WTC11 (cell line): ENCODE data around the gene LSM5.

Experiments used
- ELF4 ChIP-seq: sonication (generic); formaldehyde crosslinking; IDR thresholded peaks from 2 replicates; pipeline ENCODE4 v1.8.1; 2022; ENCODE audit warnings: low read depth, mild to moderate bottlenecking, moderate library complexity, missing genetic modification reagents
- ESRRA ChIP-seq: sonication (generic); formaldehyde crosslinking; IDR thresholded peaks from 2 replicates; pipeline ENCODE4 v1.8.1; 2022; ENCODE audit warnings: mild to moderate bottlenecking, missing genetic modification reagents, borderline replicate concordance
- KAT7 ChIP-seq: sonication (generic); formaldehyde crosslinking; IDR thresholded peaks from 2 replicates; pipeline ENCODE4 v1.8.1; 2023; ENCODE audit warnings: missing genetic modification reagents, mild to moderate bottlenecking, borderline replicate concordance
- MAX ChIP-seq: sonication (generic); formaldehyde crosslinking; IDR thresholded peaks from 2 replicates; pipeline ENCODE4 v1.8.0; 2022; ENCODE audit warnings: mild to moderate bottlenecking, missing genetic modification reagents
- NFYB ChIP-seq: sonication (generic); formaldehyde crosslinking; conservative IDR thresholded peaks from 2 replicates; pipeline ENCODE4 v1.8.0; 2022; ENCODE audit warnings: low read depth, missing genetic modification reagents
- NR2C2 ChIP-seq: sonication (generic); formaldehyde crosslinking; IDR thresholded peaks from 2 replicates; pipeline ENCODE4 v1.8.0; 2022; ENCODE audit warnings: mild to moderate bottlenecking, missing genetic modification reagents
- NR3C1 ChIP-seq: sonication (generic); formaldehyde crosslinking; conservative IDR thresholded peaks from 2 replicates; pipeline ENCODE4 v1.8.1; 2023; ENCODE audit warnings: low read depth, mild to moderate bottlenecking, missing genetic modification reagents
- ZNF425 ChIP-seq: fragments of 250-450 bp; sonication (Bioruptor Pico); conservative IDR thresholded peaks from 2 replicates; pipeline ENCODE4 v1.9.0; 2021; ENCODE audit warnings: mild to moderate bottlenecking
- TF ChIP-seq, protein P1 (sequence below): fragments of 200-600 bp; IDR thresholded peaks from 2 replicates; pipeline ENCODE4 v1.8.0; 2022; ENCODE audit warnings: antibody characterized with exemption

GRCh38 chr7:32489788-32490126, 423 bp downstream of the LSM5 start:
- TF ChIP-seq, protein P1, sequence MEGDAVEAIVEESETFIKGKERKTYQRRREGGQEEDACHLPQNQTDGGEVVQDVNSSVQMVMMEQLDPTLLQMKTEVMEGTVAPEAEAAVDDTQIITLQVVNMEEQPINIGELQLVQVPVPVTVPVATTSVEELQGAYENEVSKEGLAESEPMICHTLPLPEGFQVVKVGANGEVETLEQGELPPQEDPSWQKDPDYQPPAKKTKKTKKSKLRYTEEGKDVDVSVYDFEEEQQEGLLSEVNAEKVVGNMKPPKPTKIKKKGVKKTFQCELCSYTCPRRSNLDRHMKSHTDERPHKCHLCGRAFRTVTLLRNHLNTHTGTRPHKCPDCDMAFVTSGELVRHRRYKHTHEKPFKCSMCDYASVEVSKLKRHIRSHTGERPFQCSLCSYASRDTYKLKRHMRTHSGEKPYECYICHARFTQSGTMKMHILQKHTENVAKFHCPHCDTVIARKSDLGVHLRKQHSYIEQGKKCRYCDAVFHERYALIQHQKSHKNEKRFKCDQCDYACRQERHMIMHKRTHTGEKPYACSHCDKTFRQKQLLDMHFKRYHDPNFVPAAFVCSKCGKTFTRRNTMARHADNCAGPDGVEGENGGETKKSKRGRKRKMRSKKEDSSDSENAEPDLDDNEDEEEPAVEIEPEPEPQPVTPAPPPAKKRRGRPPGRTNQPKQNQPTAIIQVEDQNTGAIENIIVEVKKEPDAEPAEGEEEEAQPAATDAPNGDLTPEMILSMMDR: no peak
- TF ChIP-seq ELF4 (no peak), ESRRA (CRISPR knock-in tag) (no peak), KAT7 (CRISPR knock-in tag) (no peak), MAX (CRISPR knock-in tag) (no peak), NR2C2 (CRISPR knock-in tag) (no peak), ZNF425 (CRISPR knock-in tag) (no peak), NR3C1 (CRISPR knock-in tag) (no peak), NFYB (CRISPR knock-in tag) (no peak)
